H1 (cell line): Measurements from ENCODE around the gene FHIT. TPM values are rescaled to one million over a fixed set of nuclear protein-coding genes. Genes with fewer than 3 reads are reported as not detected.

Experiments
- CHD2 ChIP-seq: IDR thresholded peaks from 2 replicates; pipeline ENCODE4 v1.6.1; 2012; ENCODE audit warnings: low read length, improper control_type of control experiment
- polyA plus RNA-seq, 7 experiments: library from polyadenylated mRNA; depleted of rRNA in 3 of 7; stranded (reverse) in 5 of 7; unstranded in 2 of 7; fragments of >200 nt in 5 of 7; fragments of 200-250 nt in 2 of 7; gene quantifications; 1 replicate in 5 of 7; 2 replicates in 1 of 7; 4 replicates in 1 of 7; pipeline versions ENCODE4 v1.2.1 to v1.2.3, GENCODE V29; 2011 to 2013; ENCODE audit warnings: missing spikeins in 2 of 7, mixed read lengths in 2 of 7
- total RNA-seq: library from RNA; stranded (reverse); fragmentation: NEBNext Ultra II Directional; extraction: Animal tissue kit (Norgen Biotek cat#: 25700); gene quantifications from 2 replicates; pipeline ENCODE4 v1.2.1, GENCODE V29; 2021
- TF ChIP-seq, protein P1 (sequence below): fragments of 300-600 bp; sonication (generic); IDR thresholded peaks from 2 replicates; pipeline ENCODE4 v1.7.1; 2012; ENCODE audit warnings: low read length, moderate library complexity, mild to moderate bottlenecking, inconsistent platforms; ENCODE audit not compliant: insufficient replicate concordance

Gene FHIT
- total and polyA plus RNA-seq, 2 of the 8 experiments (the other 6 are each of a cell fraction or from before 2014, with no cell fraction given) = 1.2 to 3.2 TPM

DNA sequence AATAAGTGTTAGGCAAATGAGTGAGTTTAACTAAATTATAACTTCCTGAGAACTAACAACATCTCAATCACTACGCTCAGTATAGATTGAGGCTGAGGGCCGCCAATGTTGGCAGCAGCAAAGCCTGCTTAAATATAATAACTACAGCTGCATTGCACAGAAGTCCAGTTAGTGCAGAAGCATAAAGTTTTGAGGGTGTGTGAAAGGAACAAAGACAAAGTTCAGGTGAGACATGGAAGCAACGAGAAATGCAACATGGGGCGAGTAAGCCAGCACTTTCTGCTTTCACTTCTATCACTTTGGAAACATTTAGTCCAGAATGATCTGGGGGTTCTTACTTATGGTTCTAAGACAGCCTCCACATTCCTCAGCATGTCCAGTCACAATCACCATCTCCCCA is 1149.1 kb downstream of the FHIT start (continued):
- TF ChIP-seq, protein P1, sequence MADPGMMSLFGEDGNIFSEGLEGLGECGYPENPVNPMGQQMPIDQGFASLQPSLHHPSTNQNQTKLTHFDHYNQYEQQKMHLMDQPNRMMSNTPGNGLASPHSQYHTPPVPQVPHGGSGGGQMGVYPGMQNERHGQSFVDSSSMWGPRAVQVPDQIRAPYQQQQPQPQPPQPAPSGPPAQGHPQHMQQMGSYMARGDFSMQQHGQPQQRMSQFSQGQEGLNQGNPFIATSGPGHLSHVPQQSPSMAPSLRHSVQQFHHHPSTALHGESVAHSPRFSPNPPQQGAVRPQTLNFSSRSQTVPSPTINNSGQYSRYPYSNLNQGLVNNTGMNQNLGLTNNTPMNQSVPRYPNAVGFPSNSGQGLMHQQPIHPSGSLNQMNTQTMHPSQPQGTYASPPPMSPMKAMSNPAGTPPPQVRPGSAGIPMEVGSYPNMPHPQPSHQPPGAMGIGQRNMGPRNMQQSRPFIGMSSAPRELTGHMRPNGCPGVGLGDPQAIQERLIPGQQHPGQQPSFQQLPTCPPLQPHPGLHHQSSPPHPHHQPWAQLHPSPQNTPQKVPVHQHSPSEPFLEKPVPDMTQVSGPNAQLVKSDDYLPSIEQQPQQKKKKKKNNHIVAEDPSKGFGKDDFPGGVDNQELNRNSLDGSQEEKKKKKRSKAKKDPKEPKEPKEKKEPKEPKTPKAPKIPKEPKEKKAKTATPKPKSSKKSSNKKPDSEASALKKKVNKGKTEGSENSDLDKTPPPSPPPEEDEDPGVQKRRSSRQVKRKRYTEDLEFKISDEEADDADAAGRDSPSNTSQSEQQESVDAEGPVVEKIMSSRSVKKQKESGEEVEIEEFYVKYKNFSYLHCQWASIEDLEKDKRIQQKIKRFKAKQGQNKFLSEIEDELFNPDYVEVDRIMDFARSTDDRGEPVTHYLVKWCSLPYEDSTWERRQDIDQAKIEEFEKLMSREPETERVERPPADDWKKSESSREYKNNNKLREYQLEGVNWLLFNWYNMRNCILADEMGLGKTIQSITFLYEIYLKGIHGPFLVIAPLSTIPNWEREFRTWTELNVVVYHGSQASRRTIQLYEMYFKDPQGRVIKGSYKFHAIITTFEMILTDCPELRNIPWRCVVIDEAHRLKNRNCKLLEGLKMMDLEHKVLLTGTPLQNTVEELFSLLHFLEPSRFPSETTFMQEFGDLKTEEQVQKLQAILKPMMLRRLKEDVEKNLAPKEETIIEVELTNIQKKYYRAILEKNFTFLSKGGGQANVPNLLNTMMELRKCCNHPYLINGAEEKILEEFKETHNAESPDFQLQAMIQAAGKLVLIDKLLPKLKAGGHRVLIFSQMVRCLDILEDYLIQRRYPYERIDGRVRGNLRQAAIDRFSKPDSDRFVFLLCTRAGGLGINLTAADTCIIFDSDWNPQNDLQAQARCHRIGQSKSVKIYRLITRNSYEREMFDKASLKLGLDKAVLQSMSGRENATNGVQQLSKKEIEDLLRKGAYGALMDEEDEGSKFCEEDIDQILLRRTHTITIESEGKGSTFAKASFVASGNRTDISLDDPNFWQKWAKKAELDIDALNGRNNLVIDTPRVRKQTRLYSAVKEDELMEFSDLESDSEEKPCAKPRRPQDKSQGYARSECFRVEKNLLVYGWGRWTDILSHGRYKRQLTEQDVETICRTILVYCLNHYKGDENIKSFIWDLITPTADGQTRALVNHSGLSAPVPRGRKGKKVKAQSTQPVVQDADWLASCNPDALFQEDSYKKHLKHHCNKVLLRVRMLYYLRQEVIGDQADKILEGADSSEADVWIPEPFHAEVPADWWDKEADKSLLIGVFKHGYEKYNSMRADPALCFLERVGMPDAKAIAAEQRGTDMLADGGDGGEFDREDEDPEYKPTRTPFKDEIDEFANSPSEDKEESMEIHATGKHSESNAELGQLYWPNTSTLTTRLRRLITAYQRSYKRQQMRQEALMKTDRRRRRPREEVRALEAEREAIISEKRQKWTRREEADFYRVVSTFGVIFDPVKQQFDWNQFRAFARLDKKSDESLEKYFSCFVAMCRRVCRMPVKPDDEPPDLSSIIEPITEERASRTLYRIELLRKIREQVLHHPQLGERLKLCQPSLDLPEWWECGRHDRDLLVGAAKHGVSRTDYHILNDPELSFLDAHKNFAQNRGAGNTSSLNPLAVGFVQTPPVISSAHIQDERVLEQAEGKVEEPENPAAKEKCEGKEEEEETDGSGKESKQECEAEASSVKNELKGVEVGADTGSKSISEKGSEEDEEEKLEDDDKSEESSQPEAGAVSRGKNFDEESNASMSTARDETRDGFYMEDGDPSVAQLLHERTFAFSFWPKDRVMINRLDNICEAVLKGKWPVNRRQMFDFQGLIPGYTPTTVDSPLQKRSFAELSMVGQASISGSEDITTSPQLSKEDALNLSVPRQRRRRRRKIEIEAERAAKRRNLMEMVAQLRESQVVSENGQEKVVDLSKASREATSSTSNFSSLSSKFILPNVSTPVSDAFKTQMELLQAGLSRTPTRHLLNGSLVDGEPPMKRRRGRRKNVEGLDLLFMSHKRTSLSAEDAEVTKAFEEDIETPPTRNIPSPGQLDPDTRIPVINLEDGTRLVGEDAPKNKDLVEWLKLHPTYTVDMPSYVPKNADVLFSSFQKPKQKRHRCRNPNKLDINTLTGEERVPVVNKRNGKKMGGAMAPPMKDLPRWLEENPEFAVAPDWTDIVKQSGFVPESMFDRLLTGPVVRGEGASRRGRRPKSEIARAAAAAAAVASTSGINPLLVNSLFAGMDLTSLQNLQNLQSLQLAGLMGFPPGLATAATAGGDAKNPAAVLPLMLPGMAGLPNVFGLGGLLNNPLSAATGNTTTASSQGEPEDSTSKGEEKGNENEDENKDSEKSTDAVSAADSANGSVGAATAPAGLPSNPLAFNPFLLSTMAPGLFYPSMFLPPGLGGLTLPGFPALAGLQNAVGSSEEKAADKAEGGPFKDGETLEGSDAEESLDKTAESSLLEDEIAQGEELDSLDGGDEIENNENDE = no peak
- TF ChIP-seq CHD2 = no peak
